Measurements from ENCODE around the gene MACROD2. TPM values are rescaled to one million over a fixed set of nuclear protein-coding genes. Genes with fewer than 3 reads are reported as not detected.

The MACROD2 gene
- total and polyA plus RNA-seq, 8 donors, result 0.78 to 31.3 (median 10.9) TPM; not detected in 1

GRCh38 chr20:15682690-15683089, 1687.4 kb downstream of the MACROD2 start:
- no peaks in the 10 kb centered on the region for H3K27me3 ChIP-seq
- no peaks in the 10 kb centered on the region for H3K9me3 ChIP-seq
- H3K27ac ChIP-seq, result no peak overlapping the region
- H3K4me3 ChIP-seq, result no peak overlapping the region
- TF ChIP-seq CTCF (IDR thresholded peaks at IDR 0.05) (no peak), POLR2A (IDR thresholded peaks at IDR 0.05) (no peak), POLR2AphosphoS5 (IDR thresholded peaks at IDR 0.05) (no peak), EP300 (IDR thresholded peaks at IDR 0.05) (no peak)
- WGBS, 5 donors, result 65 to 84% (median 66%) methylated on average over 2 of the region's 2 CpGs
- peaks cover 0 to 4% (median 0%) of the 10 kb centered on the region in 4 donors for H3K4me1 ChIP-seq
- no peaks in the 10 kb centered on the region for H3K36me3 ChIP-seq
- no peak for DNase-seq
- intact Hi-C loops (cut with DNase I; ENCODE audit: low total_unique reads), result no loop called here

GRCh38 chr20:15692570-15692969, 1697.3 kb downstream of the MACROD2 start:
- H3K4me3 ChIP-seq, result no peak overlapping the region
- WGBS, 5 donors, result 80 to 100% (median 96%) methylated on average over 1 of the region's 1 CpG
- peaks cover 0 to 6% (median 0%) of the 10 kb centered on the region in 4 donors for H3K9me3 ChIP-seq
- no peak for DNase-seq
- no peak for TF ChIP-seq POLR2AphosphoS5 (IDR thresholded peaks at IDR 0.05)
- no peak for TF ChIP-seq POLR2A (IDR thresholded peaks at IDR 0.05)
- no peak for TF ChIP-seq CTCF (IDR thresholded peaks at IDR 0.05)
- H3K27me3 ChIP-seq, result no peaks in the 10 kb centered on the region
- no peak overlapping the region for H3K27ac ChIP-seq
- no peaks in the 10 kb centered on the region for H3K4me1 ChIP-seq
- intact Hi-C loops (cut with DNase I; ENCODE audit: low total_unique reads), result no loop called here
- H3K36me3 ChIP-seq, result no peaks in the 10 kb centered on the region

GRCh38 chr20:15699431-15700146, 1704.3 kb downstream of the MACROD2 start:
- intact Hi-C loops (cut with DNase I; ENCODE audit: low total_unique reads), result no loop called here
- Histone ChIP-seq H3K9me3 (no peaks in the 10 kb centered on the region), H3K4me1 (no peaks in the 10 kb centered on the region), H3K27me3 (no peaks in the 10 kb centered on the region), H3K36me3 (no peaks in the 10 kb centered on the region), H3K4me3 (no peak overlapping the region), H3K27ac (no peak overlapping the region)
- 86 to 92% (median 90%) methylated on average over 15 of the region's 15 CpGs for WGBS, 5 donors
- no peak for DNase-seq
- TF ChIP-seq POLR2AphosphoS5 (IDR thresholded peaks at IDR 0.05) (no peak), POLR2A (IDR thresholded peaks at IDR 0.05) (no peak), CTCF (IDR thresholded peaks at IDR 0.05) (no peak), EP300 (IDR thresholded peaks at IDR 0.05) (no peak)

- DNase-seq, result no peak
- Histone ChIP-seq H3K27ac (no peak overlapping the region), H3K36me3 (no peaks in the 10 kb centered on the region), H3K4me3 (no peak overlapping the region), H3K27me3 (no peaks in the 10 kb centered on the region), H3K9me3 (no peaks in the 10 kb centered on the region), H3K4me1 (no peaks in the 10 kb centered on the region)
- WGBS, 5 donors, result 68 to 85% (median 76%) methylated on average over 16 of the region's 16 CpGs
- TF ChIP-seq EP300 (IDR thresholded peaks at IDR 0.05) (no peak), POLR2A (IDR thresholded peaks at IDR 0.05) (no peak), POLR2AphosphoS5 (IDR thresholded peaks at IDR 0.05) (no peak), CTCF (IDR thresholded peaks at IDR 0.05) (no peak)
- intact Hi-C loops (cut with DNase I; ENCODE audit: low total_unique reads), result no loop called here
These were observed 1704.9 kb downstream of the MACROD2 start for GRCh38 chr20:15700147-15700765.
